ENCODE measurements around the gene ZNF783. TPM values are rescaled to one million over a fixed set of nuclear protein-coding genes. Genes with fewer than 3 reads are reported as not detected.
"Not testable (repeated sequence)": the region's sequence is repeated elsewhere in the genome, so short reads cannot be mapped to it uniquely, and the experiment has no call there.

ZNF783 gene
- total RNA-seq, 6 experiments from 2014 or later, result 1.5 to 4.9 (median 3.0) TPM

- WGBS (ENCODE audit: insufficient coverage, low coverage, low lambda C conversion rate, missing lambda C conversion rate), result no CpG with 5 or more reads among the region's 2 CpGs
- TF ChIP-seq CTCF (IDR thresholded peaks at IDR 0.05), result no peak
- TF ChIP-seq POLR2A (IDR thresholded peaks at IDR 0.05), result no peak
- DNase-seq (no peak), ATAC-seq (no peak)
- Histone ChIP-seq H3K4me1 (no peaks in the 10 kb centered on the region), H3K36me3 (peaks cover 0 to 37% (median 18%) of the 10 kb centered on the region in 4 donors), H3K9me3 (no peaks in the 10 kb centered on the region), H3K4me3 (no peak overlapping the region), H3K27me3 (no peaks in the 10 kb centered on the region), H3K27ac (no peak overlapping the region)
- intact Hi-C loops (cut with DNase I), result no loop called here
Observed at GRCh38 chr7:149257146-149257545, 4.8 kb upstream of the ZNF783 start.

- no peaks in the 10 kb centered on the region for H3K27me3 ChIP-seq
- H3K4me3 ChIP-seq, result peak overlapping the region; percentile 46 to 59 (median 47)
- H3K4me1 ChIP-seq, result no peaks in the 10 kb centered on the region
- peaks cover 0 to 4% (median under 1%) of the 10 kb centered on the region in 4 donors for H3K36me3 ChIP-seq
- no peaks in the 10 kb centered on the region for H3K9me3 ChIP-seq
- TF ChIP-seq CTCF (IDR thresholded peaks at IDR 0.05), result no peak
- TF ChIP-seq POLR2A (IDR thresholded peaks at IDR 0.05), result no peak
- H3K27ac ChIP-seq, result peak overlapping the region; percentile 53 to 80 (median 73)
- ATAC-seq, result peak in 3 of 4 donors; percentile 1 to 5 (median 3)
- intact Hi-C loops (cut with DNase I), result no loop called here
- 1% methylated on average over 16 of the region's 16 CpGs for WGBS (ENCODE audit: insufficient coverage, low coverage, low lambda C conversion rate, missing lambda C conversion rate)
- no peak for DNase-seq
Observed at GRCh38 chr7:149261316-149261828, 624 bp upstream of the ZNF783 start.

- TF ChIP-seq POLR2A (IDR thresholded peaks at IDR 0.05), result no peak
- TF ChIP-seq CTCF (IDR thresholded peaks at IDR 0.05), result no peak
- WGBS (ENCODE audit: insufficient coverage, low coverage, low lambda C conversion rate, missing lambda C conversion rate), result 92% methylated on average over 2 of the region's 21 CpGs
- no peak for DNase-seq
- Histone ChIP-seq H3K27me3 (no peaks in the 10 kb centered on the region), H3K4me3 (no peak overlapping the region), H3K4me1 (no peaks in the 10 kb centered on the region), H3K9me3 (no peaks in the 10 kb centered on the region), H3K27ac (no peak overlapping the region), H3K36me3 (peaks cover 0 to 16% (median 3%) of the 10 kb centered on the region in 4 donors)
- no peak for ATAC-seq
- intact Hi-C loops (cut with DNase I), result no loop called here
Observed at GRCh38 chr7:149266451-149266850, 4.5 kb downstream of the ZNF783 start.

- no peak for ATAC-seq
- WGBS (ENCODE audit: insufficient coverage, low coverage, low lambda C conversion rate, missing lambda C conversion rate), result 90% methylated on average over 3 of the region's 8 CpGs
- intact Hi-C loops (cut with DNase I), result no loop called here
Observed at GRCh38 chr7:149267733-149268132, 5.7 kb downstream of the ZNF783 start.

GRCh38 chr7:149274424-149274823 lies 12.4 kb downstream of the ZNF783 start:
- 98% methylated on average over 8 of the region's 8 CpGs for WGBS (ENCODE audit: insufficient coverage, low coverage, low lambda C conversion rate, missing lambda C conversion rate)
- H3K27me3 ChIP-seq; H3K4me1 ChIP-seq; H3K4me3 ChIP-seq; DNase-seq; ATAC-seq; H3K9me3 ChIP-seq; H3K27ac ChIP-seq; H3K36me3 ChIP-seq; intact Hi-C loops (cut with DNase I): not testable (repeated sequence)

More at GRCh38 chr7:149267733-149268132, 5.7 kb downstream of the ZNF783 start:
- TF ChIP-seq CTCF (IDR thresholded peaks at IDR 0.05) (no peak), POLR2A (IDR thresholded peaks at IDR 0.05) (no peak)
- peaks cover 0 to 16% (median 3%) of the 10 kb centered on the region in 4 donors for H3K36me3 ChIP-seq
- no peak overlapping the region for H3K27ac ChIP-seq
- no peaks in the 10 kb centered on the region for H3K27me3 ChIP-seq
- no peak for DNase-seq
- H3K9me3 ChIP-seq, result no peaks in the 10 kb centered on the region
- no peaks in the 10 kb centered on the region for H3K4me1 ChIP-seq
- H3K4me3 ChIP-seq, result no peak overlapping the region
